HG02678 (cell line): Measurements from ENCODE around the gene GRIP2.

Experiments
- ATAC-seq: cut with Tn5 transposase; IDR thresholded peaks from one replicate; pipeline ENCODE4 v1.9.1; 2021; ENCODE audit warnings: mild to moderate bottlenecking, moderate library complexity; ENCODE audit not compliant: unreplicated experiment

GRIP2 gene

GRCh38 chr3:14472471-14473351 is 67.4 kb downstream of the GRIP2 start:
- ATAC-seq, result no peak

GRCh38 chr3:14471690-14472089 is 68.5 kb downstream of the GRIP2 start:
- ATAC-seq, result no peak

GRCh38 chr3:14471016-14471415 is 69.1 kb downstream of the GRIP2 start:
- no peak for ATAC-seq

GRCh38 chr3:14470461-14470860 is 69.7 kb downstream of the GRIP2 start:
- no peak for ATAC-seq

GRCh38 chr3:14468621-14468981 is 71.5 kb downstream of the GRIP2 start:
- no peak for ATAC-seq

GRCh38 chr3:14467814-14468620 is 72.1 kb downstream of the GRIP2 start:
- no peak for ATAC-seq

GRCh38 chr3:14466179-14466903 is 73.8 kb downstream of the GRIP2 start:
- ATAC-seq, result no peak

GRCh38 chr3:14465425-14465824 is 74.7 kb downstream of the GRIP2 start:
- no peak for ATAC-seq

GRCh38 chr3:14464521-14464920 is 75.6 kb downstream of the GRIP2 start:
- no peak for ATAC-seq

GRCh38 chr3:14464141-14464465 is 76.0 kb downstream of the GRIP2 start:
- no peak for ATAC-seq

- ATAC-seq, result no peak
These were observed 76.6 kb downstream of the GRIP2 start for GRCh38 chr3:14463330-14464140.

GRCh38 chr3:14462738-14463137 is 77.4 kb downstream of the GRIP2 start:
- no peak for ATAC-seq

- ATAC-seq, result no peak
These were observed 78.3 kb downstream of the GRIP2 start for GRCh38 chr3:14461748-14462324.

GRCh38 chr3:14461006-14461747 is 79.0 kb downstream of the GRIP2 start:
- ATAC-seq, result no peak

- no peak for ATAC-seq
These were observed 79.7 kb downstream of the GRIP2 start for GRCh38 chr3:14460342-14461005.

GRCh38 chr3:14459787-14460186 is 80.4 kb downstream of the GRIP2 start:
- ATAC-seq, result no peak

- no peak for ATAC-seq
These were observed 80.8 kb downstream of the GRIP2 start for GRCh38 chr3:14459384-14459783.

- peak; percentile 50 for ATAC-seq
These were observed 81.5 kb downstream of the GRIP2 start for GRCh38 chr3:14458434-14459275.
